OCI-LY1 (cell line): ENCODE results near the gene GAGE12E.
"Not testable (repeated sequence)": the region's sequence is repeated elsewhere in the genome, so short reads cannot be mapped to it uniquely, and the experiment has no call there.

Source experiments
- H2AFZ ChIP-seq: fragments of 200-600 bp; sonication (generic), shearing (Covaris generic); 2 replicates; pipeline ENCODE4 v1.6.0; 2014; ENCODE audit warnings: antibody characterized with exemption, mild to moderate bottlenecking, low read length
- H3F3A ChIP-seq: fragments of 200-600 bp; sonication (generic), shearing (Covaris generic); 2 replicates; pipeline ENCODE4 v1.6.0; 2014; ENCODE audit warnings: mild to moderate bottlenecking, antibody characterized with exemption, low read length, moderate library complexity; ENCODE audit not compliant: insufficient read depth
- H3K27ac ChIP-seq: fragments of 200-600 bp; sonication (generic); 2 replicates; pipeline ENCODE4 v1.5.1; 2014; ENCODE audit warnings: low read length, mixed run types, mild to moderate bottlenecking, low read depth; ENCODE audit not compliant: poor library complexity, severe bottlenecking
- H3K27me3 ChIP-seq: fragments of 200-600 bp; sonication (generic); 2 replicates; pipeline ENCODE4 v1.6.0; 2014; ENCODE audit warnings: antibody characterized with exemption, mild to moderate bottlenecking, low read length, moderate library complexity; ENCODE audit not compliant: insufficient read depth
- H3K36me3 ChIP-seq: fragments of 200-600 bp; sonication (generic); 2 replicates; pipeline ENCODE4 v1.6.1; 2014; ENCODE audit warnings: mild to moderate bottlenecking, antibody characterized with exemption, low read length, moderate library complexity, mixed read lengths; ENCODE audit not compliant: insufficient read depth
- H3K4me1 ChIP-seq: fragments of 200-600 bp; sonication (generic); 2 replicates; pipeline ENCODE4 v1.5.1; 2014; ENCODE audit warnings: mild to moderate bottlenecking, low read length, moderate library complexity; ENCODE audit not compliant: insufficient read depth, severe bottlenecking
- H3K4me2 ChIP-seq: fragments of 200-600 bp; sonication (generic), shearing (Covaris generic); 2 replicates; pipeline ENCODE4 v1.6.1; 2014; ENCODE audit warnings: low read length
- H3K4me3 ChIP-seq: fragments of 200-600 bp; sonication (generic); 2 replicates; pipeline ENCODE4 v1.5.1; 2014; ENCODE audit warnings: low read length, low read depth, mild to moderate bottlenecking, mixed read lengths; ENCODE audit not compliant: poor library complexity, severe bottlenecking
- H3K79me2 ChIP-seq: fragments of 200-600 bp; shearing (Covaris generic); 2 replicates; pipeline ENCODE4 v1.6.1; 2016; ENCODE audit warnings: mixed run types, low read length, mixed read lengths; ENCODE audit not compliant: insufficient read depth
- H3K9ac ChIP-seq: fragments of 200-600 bp; sonication (generic), shearing (Covaris generic); 2 replicates; pipeline ENCODE4 v1.6.1; 2014; ENCODE audit warnings: mild to moderate bottlenecking, low read length, mixed read lengths
- H3K9me2 ChIP-seq: fragments of 200-600 bp; sonication (generic), shearing (Covaris generic); 2 replicates; pipeline ENCODE4 v1.6.1; 2014; ENCODE audit warnings: low read depth, mild to moderate bottlenecking, low read length, mixed read lengths
- H3K9me3 ChIP-seq: fragments of 200-600 bp; shearing (Covaris generic); 2 replicates; pipeline ENCODE4 v1.6.1; 2014; ENCODE audit warnings: low read length, mixed read lengths
- H4K20me1 ChIP-seq: fragments of 200-600 bp; sonication (generic), shearing (Covaris generic); 2 replicates; pipeline ENCODE4 v1.6.0; 2016; ENCODE audit warnings: mild to moderate bottlenecking, low read length; ENCODE audit not compliant: insufficient read depth

The GAGE12E gene, protein sequence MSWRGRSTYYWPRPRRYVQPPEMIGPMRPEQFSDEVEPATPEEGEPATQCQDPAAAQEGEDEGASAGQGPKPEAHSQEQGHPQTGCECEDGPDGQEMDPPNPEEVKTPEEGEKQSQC

GRCh38 chrX:49550989-49551388 is at the start of gene GAGE12E:
Gene GAGE12E, plus strand, starts transcription at chrX:49551289. Its CDS starts 1,155 bp downstream, at chrX:49552444.
- not testable (repeated sequence) for H4K20me1 ChIP-seq, H3K27ac ChIP-seq, H3K9me2 ChIP-seq, H3K4me3 ChIP-seq, H3K9me3 ChIP-seq, H3K9ac ChIP-seq, H3K79me2 ChIP-seq, H3K4me1 ChIP-seq, H3K36me3 ChIP-seq, H3K4me2 ChIP-seq, H3K27me3 ChIP-seq, H3F3A ChIP-seq, H2AFZ ChIP-seq

- not testable (repeated sequence) for H4K20me1 ChIP-seq, H3F3A ChIP-seq, H3K9me2 ChIP-seq, H3K4me3 ChIP-seq, H3K9me3 ChIP-seq, H3K4me1 ChIP-seq, H3K4me2 ChIP-seq, H3K27me3 ChIP-seq, H3K79me2 ChIP-seq, H3K9ac ChIP-seq, H3K27ac ChIP-seq, H2AFZ ChIP-seq, H3K36me3 ChIP-seq
These were observed 19.2 kb upstream of the GAGE12E start, which contains the start of gene GAGE12C for GRCh38 chrX:49531877-49532276. Gene GAGE12C, plus strand, starts transcription at chrX:49532177. Its CDS starts 1,155 bp downstream, at chrX:49533332.

DNA sequence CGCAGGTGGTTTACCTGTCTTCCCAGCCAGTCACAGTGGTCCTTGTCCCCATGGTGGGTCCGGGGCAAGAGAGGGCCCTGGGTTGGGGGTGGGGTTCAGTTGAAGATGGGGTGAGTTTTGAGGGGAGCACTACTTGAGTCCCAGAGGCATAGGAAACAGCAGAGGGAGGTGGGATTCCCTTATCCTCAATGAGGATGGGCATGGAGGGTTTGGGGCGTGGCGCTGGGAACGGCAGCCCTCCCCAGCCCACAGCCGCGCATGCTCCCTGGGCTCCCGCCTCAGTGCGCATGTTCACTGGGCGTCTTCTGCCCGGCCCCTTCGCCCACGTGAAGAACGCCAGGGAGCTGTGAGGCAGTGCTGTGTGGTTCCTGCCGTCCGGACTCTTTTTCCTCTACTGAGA is 9.7 kb upstream of the GAGE12E start, which contains the start of gene GAGE12D:
GAGE12D (plus strand) TSS at position 301 of the 400 bp plus-strand sequence. CDS start 1,155 bp downstream, outside the sequence.
- H3K9ac ChIP-seq, H3K4me2 ChIP-seq, H3K4me1 ChIP-seq, H2AFZ ChIP-seq, H3K4me3 ChIP-seq, H3K9me2 ChIP-seq, H3K9me3 ChIP-seq, H3K79me2 ChIP-seq, H4K20me1 ChIP-seq, H3F3A ChIP-seq, H3K27ac ChIP-seq, H3K27me3 ChIP-seq, H3K36me3 ChIP-seq: not testable (repeated sequence)

GRCh38 chrX:49560542-49560941 is 9.5 kb downstream of the GAGE12E start, which contains the start of gene GAGE12F:
Gene GAGE12F, plus strand, starts transcription at chrX:49560842. Its CDS starts 1,155 bp downstream, at chrX:49561997.
- not testable (repeated sequence) for H3K9me2 ChIP-seq, H3F3A ChIP-seq, H3K79me2 ChIP-seq, H3K9me3 ChIP-seq, H3K4me2 ChIP-seq, H3K36me3 ChIP-seq, H3K9ac ChIP-seq, H3K4me3 ChIP-seq, H4K20me1 ChIP-seq, H3K27ac ChIP-seq, H2AFZ ChIP-seq, H3K27me3 ChIP-seq, H3K4me1 ChIP-seq

- H3F3A ChIP-seq = not testable (repeated sequence)
These were observed 17.6 kb downstream of the GAGE12E start for GRCh38 chrX:49568728-49569127.

GRCh38 chrX:49569152-49569551 is 18.1 kb downstream of the GAGE12E start:
- H3F3A ChIP-seq, H3K27me3 ChIP-seq, H3K9ac ChIP-seq, H3K4me3 ChIP-seq, H3K9me3 ChIP-seq, H3K79me2 ChIP-seq, H3K4me2 ChIP-seq, H3K27ac ChIP-seq, H3K36me3 ChIP-seq, H2AFZ ChIP-seq, H3K9me2 ChIP-seq, H3K4me1 ChIP-seq, H4K20me1 ChIP-seq: not testable (repeated sequence)

More at GRCh38 chrX:49568728-49569127, 17.6 kb downstream of the GAGE12E start:
- H3K4me2 ChIP-seq, H3K27me3 ChIP-seq, H2AFZ ChIP-seq, H3K9me2 ChIP-seq, H3K4me3 ChIP-seq, H3K36me3 ChIP-seq, H3K9me3 ChIP-seq, H3K79me2 ChIP-seq, H3K27ac ChIP-seq, H4K20me1 ChIP-seq, H3K4me1 ChIP-seq, H3K9ac ChIP-seq: not testable (repeated sequence)

- H3K36me3 ChIP-seq, H3K27ac ChIP-seq, H3K4me1 ChIP-seq, H3K4me3 ChIP-seq, H3K9me2 ChIP-seq, H3K4me2 ChIP-seq, H3K9ac ChIP-seq, H3K9me3 ChIP-seq, H2AFZ ChIP-seq, H4K20me1 ChIP-seq, H3K79me2 ChIP-seq, H3F3A ChIP-seq, H3K27me3 ChIP-seq: not testable (repeated sequence)
These were observed 19.0 kb downstream of the GAGE12E start, which contains the start of gene GAGE12G for GRCh38 chrX:49570100-49570499. Gene GAGE12G, plus strand, starts transcription at chrX:49570400. Its CDS starts 1,155 bp downstream, at chrX:49571555.

DNA sequence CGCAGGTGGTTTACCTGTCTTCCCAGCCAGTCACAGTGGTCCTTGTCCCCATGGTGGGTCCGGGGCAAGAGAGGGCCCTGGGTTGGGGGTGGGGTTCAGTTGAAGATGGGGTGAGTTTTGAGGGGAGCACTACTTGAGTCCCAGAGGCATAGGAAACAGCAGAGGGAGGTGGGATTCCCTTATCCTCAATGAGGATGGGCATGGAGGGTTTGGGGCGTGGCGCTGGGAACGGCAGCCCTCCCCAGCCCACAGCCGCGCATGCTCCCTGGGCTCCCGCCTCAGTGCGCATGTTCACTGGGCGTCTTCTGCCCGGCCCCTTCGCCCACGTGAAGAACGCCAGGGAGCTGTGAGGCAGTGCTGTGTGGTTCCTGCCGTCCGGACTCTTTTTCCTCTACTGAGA is 28.6 kb downstream of the GAGE12E start, which contains the start of gene GAGE12H:
GAGE12H (plus strand) TSS at position 301 of the 400 bp plus-strand sequence. CDS start 1,155 bp downstream, outside the sequence.
- H3K27me3 ChIP-seq, H3K4me3 ChIP-seq, H3F3A ChIP-seq, H2AFZ ChIP-seq, H3K9me3 ChIP-seq, H3K4me1 ChIP-seq, H3K4me2 ChIP-seq, H3K9ac ChIP-seq, H3K79me2 ChIP-seq, H3K36me3 ChIP-seq, H4K20me1 ChIP-seq, H3K9me2 ChIP-seq, H3K27ac ChIP-seq: not testable (repeated sequence)
